Activated B cell treated with CpG ODN at 0.5 μM for 24 hours (primary cell): ENCODE measurements around the gene GAL3ST2. TPM values are rescaled to one million over a fixed set of nuclear protein-coding genes. Genes with fewer than 3 reads are reported as not detected.

Experiments
- ATAC-seq: fragments of 200-7000 bp; cut with Tn5 transposase; one replicate; pipeline ENCODE4 v1.10.0; 2021; ENCODE audit warnings: low read depth, mild to moderate bottlenecking, moderate library complexity
- CTCF ChIA-PET: fragments of 350-600 bp; sonication (Branson Sonifier 250); formaldehyde crosslinking; loops from one replicate; lab custom pipeline; 2021; ENCODE audit warnings: antibody characterized with exemption; lab: Charles Lee
- POLR2A ChIA-PET: fragments of 350-600 bp; sonication (Branson Sonifier 250); formaldehyde crosslinking; loops from one replicate; lab custom pipeline; 2021; ENCODE audit warnings: antibody characterized with exemption; lab: Charles Lee
- DNase-seq: peaks from one replicate; pipeline ENCODE4 v3.0.0; 2022
- H3K27ac Mint-ChIP-seq: one replicate; pipeline ENCODE4 v1.8.0; 2020; ENCODE audit warnings: mixed read lengths
- H3K27me3 Mint-ChIP-seq: one replicate; pipeline ENCODE4 v1.8.0; 2021; ENCODE audit warnings: mixed read lengths
- H3K36me3 Mint-ChIP-seq: one replicate; pipeline ENCODE4 v1.8.0; 2021; ENCODE audit warnings: low read depth, mixed read lengths
- H3K4me1 Mint-ChIP-seq: one replicate; pipeline ENCODE4 v1.8.0; 2021; ENCODE audit warnings: mixed read lengths
- H3K4me3 Mint-ChIP-seq: one replicate; pipeline ENCODE4 v1.8.0; 2020; ENCODE audit warnings: mild to moderate bottlenecking, mixed read lengths
- H3K9me3 Mint-ChIP-seq: one replicate; pipeline ENCODE4 v1.8.0; 2020; ENCODE audit warnings: mixed read lengths
- CTCF ChIP-seq: fragments of 200-600 bp; IDR thresholded peaks from one replicate; pipeline ENCODE4 v1.8.0; 2022; ENCODE audit warnings: antibody characterized with exemption, mild to moderate bottlenecking
- intact Hi-C: fragments of 100-400 bp; cut with micrococcal nuclease; formaldehyde crosslinking; loops from one replicate; pipeline ENCODE4 v1.15.1; 2024
- total RNA-seq: library from RNA; stranded (reverse); gene quantifications from 2 replicates; pipeline ENCODE4 v1.2.3, GENCODE V29; 2022

The GAL3ST2 gene
- total RNA-seq, 1 donor from 2014 or later: not detected

GRCh38 chr2:241852116-241852980 lies 75.7 kb downstream of the GAL3ST2 start:
- Mint-ChIP-seq H3K4me3 (no peak overlapping the region), H3K27me3 (no peaks in the 10 kb centered on the region), H3K36me3 (no peaks in the 10 kb centered on the region), H3K4me1 (no peaks in the 10 kb centered on the region), H3K27ac (no peak overlapping the region), H3K9me3 (no peaks in the 10 kb centered on the region)
- DNase-seq (no peak), ATAC-seq (no peak)
- ChIA-PET POLR2A (interaction anchor here (0.5 kb wide), 1 partner anchor 8 kb away, joined by 6 read pairs; no protein-coding TSS in a partner anchor), CTCF (no interaction called here)
- TF ChIP-seq CTCF: no peak
- intact Hi-C loops: no loop called here

- H3K27me3 Mint-ChIP-seq: no peaks in the 10 kb centered on the region
- intact Hi-C loops: no loop called here
- ATAC-seq (no peak), DNase-seq (no peak)
- POLR2A ChIA-PET: interaction anchor here (0.5 kb wide), 1 partner anchor 9 kb away, joined by 6 read pairs; no protein-coding TSS in a partner anchor
- H3K36me3 Mint-ChIP-seq: no peaks in the 10 kb centered on the region
- no peak for TF ChIP-seq CTCF
- H3K27ac Mint-ChIP-seq: no peak overlapping the region
- H3K9me3 Mint-ChIP-seq: no peaks in the 10 kb centered on the region
- H3K4me1 Mint-ChIP-seq: peaks cover 2% of the 10 kb centered on the region
- CTCF ChIA-PET: no interaction called here
- no peak overlapping the region for H3K4me3 Mint-ChIP-seq
These were observed 76.5 kb downstream of the GAL3ST2 start for GRCh38 chr2:241852981-241853631.

Other genes starting within 250 kb of the GAL3ST2 start
- 0.10 TPM in 1 of 2 replicates, not detected in the other for gene BOK, start 218.1 kb upstream of the GAL3ST2 start, total RNA-seq
- 23.7 and 26.7 TPM in 2 replicates for gene THAP4, start 139.7 kb upstream of the GAL3ST2 start, total RNA-seq
- 92.6 and 101 TPM in 2 replicates for gene ATG4B, start 139.1 kb upstream of the GAL3ST2 start, total RNA-seq
- gene DTYMK, start 90.0 kb upstream of the GAL3ST2 start, total RNA-seq: 29.2 and 34.7 TPM in 2 replicates
- 49.3 and 61.1 TPM in 2 replicates for gene ING5, start 74.8 kb upstream of the GAL3ST2 start, total RNA-seq
- 37.7 and 55.4 TPM in 2 replicates for gene D2HGDH, start 42.2 kb upstream of the GAL3ST2 start, total RNA-seq
- 0.10 and 0.31 TPM in 2 replicates for gene NEU4, start 32.4 kb downstream of the GAL3ST2 start, total RNA-seq
- gene PDCD1, start 82.1 kb downstream of the GAL3ST2 start, total RNA-seq: 2.6 and 3.5 TPM in 2 replicates
- 0.12 TPM in 1 of 2 replicates, not detected in the other for gene RTP5, start 92.9 kb downstream of the GAL3ST2 start, total RNA-seq